AG10803 (cell line): ENCODE measurements around the gene AKTIP.
"Not testable (repeated sequence)": the region's sequence is repeated elsewhere in the genome, so short reads cannot be mapped to it uniquely, and the experiment has no call there.

ENCODE experiments used
- DNase-seq: peaks from one replicate; pipeline ENCODE4 v3.0.0; 2010; ENCODE audit warnings: low read depth
- H3K4me3 ChIP-seq: 2 replicates; pipeline ENCODE4 v1.5.1; 2011; ENCODE audit warnings: mild to moderate bottlenecking, low read length, control low read depth
- TF ChIP-seq, protein P1 (sequence below): conservative IDR thresholded peaks from 2 replicates; pipeline ENCODE4 v1.5.1; 2011; ENCODE audit warnings: mild to moderate bottlenecking, low read length, control low read depth, inconsistent platforms

AKTIP gene

DNA sequence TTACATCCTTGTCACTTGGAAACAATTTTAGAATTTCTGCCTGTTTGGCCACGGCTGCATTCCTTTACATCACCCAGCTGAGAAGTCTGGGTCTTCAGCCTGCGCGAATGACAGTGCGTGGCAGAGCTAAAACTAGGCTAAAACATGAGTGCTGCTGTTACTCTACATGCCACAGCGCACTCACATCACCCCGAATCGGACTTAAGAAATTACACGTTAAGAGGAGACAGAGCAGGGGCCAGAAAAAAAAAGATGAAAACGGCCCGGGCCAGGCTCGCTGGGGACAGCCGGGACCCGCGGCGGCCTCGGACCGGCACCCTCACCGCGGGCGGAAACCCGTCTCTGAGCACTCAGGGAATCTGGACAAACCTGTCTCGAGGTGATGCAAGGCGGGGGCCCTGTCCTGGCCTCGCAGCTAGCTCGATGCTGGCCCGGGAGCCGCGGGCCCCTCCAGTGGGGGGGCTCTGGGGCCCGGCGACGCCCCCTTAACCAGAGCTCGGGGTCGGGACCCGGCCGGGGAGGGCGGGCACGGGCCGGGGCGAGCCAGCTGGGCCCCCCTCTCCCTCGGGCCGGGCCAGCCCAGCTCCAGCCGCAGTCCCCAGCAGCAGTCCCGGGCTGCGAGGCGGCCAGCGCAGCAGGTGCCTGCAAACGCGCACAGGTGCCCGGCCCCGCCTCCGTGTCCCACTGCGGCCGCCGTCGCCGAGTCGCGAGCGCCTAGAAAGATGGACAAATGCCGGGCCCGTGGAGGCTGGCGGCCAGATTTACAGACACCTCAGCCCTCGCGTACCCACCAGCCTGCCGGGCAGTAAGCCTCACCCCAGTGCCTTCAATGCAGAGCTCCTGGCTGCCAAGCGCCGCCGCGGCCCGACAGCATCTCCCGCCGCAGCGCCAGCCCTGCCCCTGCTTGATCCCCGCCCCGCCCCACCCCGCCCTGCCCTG, at the start of gene AKTIP:
AKTIP (minus strand) TSS at position 879 of the 939 bp plus-strand sequence. CDS start 2,950 bp downstream, outside the sequence.
- DNase-seq, result peak; percentile 61
- peak within 1 kb of the TSS; percentile 81 for H3K4me3 ChIP-seq
- TF ChIP-seq, protein P1, sequence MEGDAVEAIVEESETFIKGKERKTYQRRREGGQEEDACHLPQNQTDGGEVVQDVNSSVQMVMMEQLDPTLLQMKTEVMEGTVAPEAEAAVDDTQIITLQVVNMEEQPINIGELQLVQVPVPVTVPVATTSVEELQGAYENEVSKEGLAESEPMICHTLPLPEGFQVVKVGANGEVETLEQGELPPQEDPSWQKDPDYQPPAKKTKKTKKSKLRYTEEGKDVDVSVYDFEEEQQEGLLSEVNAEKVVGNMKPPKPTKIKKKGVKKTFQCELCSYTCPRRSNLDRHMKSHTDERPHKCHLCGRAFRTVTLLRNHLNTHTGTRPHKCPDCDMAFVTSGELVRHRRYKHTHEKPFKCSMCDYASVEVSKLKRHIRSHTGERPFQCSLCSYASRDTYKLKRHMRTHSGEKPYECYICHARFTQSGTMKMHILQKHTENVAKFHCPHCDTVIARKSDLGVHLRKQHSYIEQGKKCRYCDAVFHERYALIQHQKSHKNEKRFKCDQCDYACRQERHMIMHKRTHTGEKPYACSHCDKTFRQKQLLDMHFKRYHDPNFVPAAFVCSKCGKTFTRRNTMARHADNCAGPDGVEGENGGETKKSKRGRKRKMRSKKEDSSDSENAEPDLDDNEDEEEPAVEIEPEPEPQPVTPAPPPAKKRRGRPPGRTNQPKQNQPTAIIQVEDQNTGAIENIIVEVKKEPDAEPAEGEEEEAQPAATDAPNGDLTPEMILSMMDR, result no peak

GRCh38 chr16:53549970-53550690, 47.1 kb upstream of the AKTIP start:
- peak overlapping the region; percentile 31 for H3K4me3 ChIP-seq
- DNase-seq, result peak; percentile 91
- TF ChIP-seq, protein P1, result peak; percentile 89

DNA sequence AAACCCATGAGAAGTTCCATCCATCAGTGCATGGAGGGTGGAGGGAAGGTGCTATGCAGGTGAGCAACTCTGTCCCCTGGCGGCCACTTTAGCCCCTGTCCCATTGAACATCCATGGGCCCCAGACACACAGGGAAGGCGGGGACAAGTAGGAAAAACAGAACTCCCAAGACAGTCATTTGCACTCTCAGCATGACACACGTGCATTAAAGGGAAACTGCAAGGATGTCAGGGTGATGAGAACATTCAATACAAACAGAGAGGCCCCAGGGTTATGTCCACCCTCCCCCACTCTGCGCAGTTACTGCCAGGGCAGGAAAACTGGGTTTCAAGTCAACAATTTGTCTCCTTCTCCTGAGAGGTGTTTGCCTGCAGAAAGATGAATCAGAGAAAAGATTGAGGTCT, 44.0 kb upstream of the AKTIP start:
- TF ChIP-seq, protein P1, result no peak
- DNase-seq, result no peak
- no peak overlapping the region for H3K4me3 ChIP-seq

DNA sequence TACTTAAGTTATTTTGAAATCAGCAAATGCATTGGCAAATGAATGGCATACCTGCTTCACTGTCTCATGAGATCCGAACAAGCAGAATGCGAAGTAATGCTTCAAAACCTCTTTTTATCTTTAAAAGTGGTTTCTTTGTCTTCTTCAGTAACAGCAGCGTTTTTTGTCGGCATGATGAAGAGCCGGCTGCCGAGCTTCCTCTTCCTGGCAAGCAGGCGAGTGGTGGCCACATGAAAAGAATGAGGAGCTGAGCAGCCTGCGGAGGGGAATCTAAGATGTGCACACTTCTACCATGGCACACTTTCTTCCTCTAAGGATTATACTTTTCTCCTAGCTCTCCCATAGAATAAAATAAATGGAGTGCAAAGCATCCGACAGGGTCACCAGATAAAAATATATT, 42.4 kb upstream of the AKTIP start:
- TF ChIP-seq, protein P1, result no peak
- H3K4me3 ChIP-seq, result no peak overlapping the region
- no peak for DNase-seq

DNA sequence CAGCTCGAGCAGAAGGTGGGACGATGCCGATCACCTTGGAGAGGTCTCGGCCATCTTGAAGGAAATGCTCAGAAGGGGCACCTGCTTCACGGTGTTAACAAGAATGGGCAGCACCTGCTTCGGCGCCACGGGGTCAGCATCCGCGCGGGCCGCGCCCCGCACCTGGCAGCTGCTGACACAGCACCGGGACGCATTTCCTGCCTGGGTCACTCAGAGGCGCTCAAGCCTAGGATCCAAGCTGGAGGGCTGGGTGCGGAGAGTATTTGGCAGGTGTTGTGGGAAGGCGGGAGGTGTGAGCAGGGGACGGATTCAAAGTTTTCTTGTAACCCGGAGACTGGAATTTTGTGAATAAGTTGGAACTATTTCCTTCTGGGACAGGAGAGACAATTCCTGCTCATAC, 39.3 kb upstream of the AKTIP start:
- no peak overlapping the region for H3K4me3 ChIP-seq
- TF ChIP-seq, protein P1, result no peak
- no peak for DNase-seq

DNA sequence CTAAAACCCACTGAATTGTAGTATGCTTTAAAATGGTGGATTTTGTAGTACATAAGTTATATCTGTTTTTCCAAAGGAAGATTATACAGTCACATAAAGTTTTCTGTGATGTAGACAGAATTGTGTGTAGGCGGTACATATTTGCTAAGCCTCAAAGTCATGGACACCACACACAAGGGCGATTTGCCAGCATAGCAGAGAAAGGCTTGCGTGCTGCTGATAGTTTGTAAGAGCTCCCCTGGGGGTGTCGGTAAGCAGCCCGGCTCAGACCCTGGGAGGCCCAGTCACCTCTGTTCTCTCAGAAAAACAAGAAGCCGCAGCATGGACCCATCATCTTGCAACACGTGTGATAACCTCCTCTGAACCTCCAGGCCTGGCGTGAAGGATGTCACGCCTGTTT, 38.3 kb upstream of the AKTIP start:
- H3K4me3 ChIP-seq, result no peak overlapping the region
- peak; percentile 35 for DNase-seq
- TF ChIP-seq, protein P1, result no peak

DNA sequence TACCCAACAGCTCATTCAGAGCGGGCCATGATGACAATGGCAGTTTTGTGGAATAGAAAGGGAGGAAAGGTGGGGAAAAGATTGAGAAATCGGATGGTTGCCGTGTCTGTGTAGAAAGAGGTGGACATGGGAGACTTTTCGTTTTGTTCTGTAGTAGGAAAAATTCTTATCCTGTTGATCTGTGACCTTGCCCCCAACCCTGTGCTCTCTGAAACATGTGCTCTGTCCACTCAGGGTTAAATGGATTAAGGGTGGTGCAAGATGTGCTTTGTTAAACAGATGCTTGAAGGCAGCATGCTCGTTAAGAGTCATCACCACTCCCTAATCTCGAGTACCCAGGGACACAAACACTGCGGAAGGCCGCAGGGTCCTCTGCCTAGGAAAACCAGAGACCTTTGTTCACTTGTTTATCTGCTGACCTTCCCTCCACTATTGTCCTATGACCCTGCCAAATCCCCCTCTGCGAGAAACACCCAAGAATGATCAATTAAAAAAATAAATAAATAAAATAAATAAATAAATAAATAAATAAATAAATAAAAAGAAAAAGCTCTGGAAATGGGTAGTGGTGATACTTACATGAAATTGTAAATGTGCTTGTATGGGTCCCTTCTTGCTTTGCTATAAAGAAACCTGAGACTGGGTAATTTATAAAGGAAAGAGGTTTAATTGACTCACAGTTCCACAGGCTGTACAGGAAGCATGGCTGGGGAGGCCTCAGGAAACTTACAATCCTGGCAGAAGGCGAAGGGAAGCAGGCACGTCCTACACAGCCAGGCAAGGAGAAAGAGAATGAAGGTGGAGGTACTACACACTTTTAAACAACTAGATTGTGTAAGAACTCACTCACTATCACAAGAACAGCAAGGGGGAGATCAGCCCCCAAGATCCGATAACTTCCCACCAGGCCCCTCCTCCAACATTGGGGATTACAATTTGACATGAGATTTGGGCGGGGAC, 37.0 kb upstream of the AKTIP start:
- not testable (repeated sequence) for H3K4me3 ChIP-seq, DNase-seq

DNA sequence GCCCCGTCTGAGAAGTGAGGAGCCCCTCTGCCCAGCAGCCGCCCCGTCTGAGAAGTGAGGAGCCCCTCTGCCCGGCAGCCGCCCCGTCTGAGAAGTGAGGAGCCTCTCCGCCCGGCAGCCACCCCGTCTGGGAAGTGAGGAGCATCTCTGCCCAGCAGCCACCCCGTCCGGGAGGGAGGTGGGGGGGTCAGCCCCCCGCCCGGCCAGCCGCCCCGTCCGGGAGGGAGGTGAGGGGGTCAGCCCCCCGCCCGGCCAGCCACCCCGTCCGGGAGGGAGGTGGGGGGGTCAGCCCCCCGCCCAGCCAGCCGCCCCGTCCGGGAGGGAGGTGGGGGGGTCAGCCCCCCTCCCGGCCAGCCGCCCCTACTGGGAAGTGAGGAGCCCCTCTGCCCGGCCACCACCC, 36.3 kb upstream of the AKTIP start:
- not testable (repeated sequence) for DNase-seq, H3K4me3 ChIP-seq
